SIG-M5 treated with dmso at 0.1 percent for 504 hours (cell line): ENCODE results near the gene E2F4.

Source experiments
- DNase-seq: peaks from one replicate; lab custom pipeline; 2025; ENCODE audit not compliant: unreplicated experiment; lab: John Stamatoyannopoulos, UW

Gene E2F4

DNA sequence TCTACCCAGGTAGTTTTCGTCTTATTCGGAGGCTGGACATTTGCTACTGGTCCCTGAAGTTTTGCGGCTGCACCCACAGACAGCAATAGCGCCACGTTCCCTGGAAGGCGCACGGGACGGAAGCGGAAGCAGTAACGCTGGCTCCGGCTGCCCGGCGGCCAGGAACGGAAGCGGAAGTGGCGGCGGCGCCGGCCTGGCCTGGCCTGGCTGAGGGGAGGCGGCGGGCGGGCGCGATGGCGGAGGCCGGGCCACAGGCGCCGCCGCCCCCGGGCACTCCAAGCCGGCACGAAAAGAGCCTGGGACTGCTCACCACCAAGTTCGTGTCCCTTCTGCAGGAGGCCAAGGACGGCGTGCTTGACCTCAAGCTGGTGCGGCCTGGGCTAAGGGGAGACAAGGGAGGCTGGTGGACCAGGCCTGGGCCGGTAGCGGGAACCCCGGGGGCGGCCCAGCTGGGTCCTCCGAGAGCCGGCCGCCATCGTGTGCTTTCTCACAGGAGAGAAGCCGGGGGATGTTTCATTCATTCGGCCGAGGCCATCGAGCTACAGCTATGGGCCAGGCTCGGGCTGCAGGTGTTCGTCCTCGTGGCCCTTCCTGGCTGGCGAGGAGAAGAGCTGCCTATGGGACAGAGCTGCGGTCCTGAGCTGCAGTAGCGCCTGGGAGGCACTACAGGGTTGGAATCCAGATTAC, at the start of gene E2F4:
E2F4 (plus strand) TSS at position 161 of the 687 bp plus-strand sequence; CDS start at position 234, 73 bp downstream.
- DNase-seq: peak; percentile 92

- DNase-seq: no peak
These were observed 49.6 kb upstream of the E2F4 start for GRCh38 chr16:67142342-67142741.

GRCh38 chr16:67144943-67145342, 47.0 kb upstream of the E2F4 start:
- DNase-seq: no peak

DNA sequence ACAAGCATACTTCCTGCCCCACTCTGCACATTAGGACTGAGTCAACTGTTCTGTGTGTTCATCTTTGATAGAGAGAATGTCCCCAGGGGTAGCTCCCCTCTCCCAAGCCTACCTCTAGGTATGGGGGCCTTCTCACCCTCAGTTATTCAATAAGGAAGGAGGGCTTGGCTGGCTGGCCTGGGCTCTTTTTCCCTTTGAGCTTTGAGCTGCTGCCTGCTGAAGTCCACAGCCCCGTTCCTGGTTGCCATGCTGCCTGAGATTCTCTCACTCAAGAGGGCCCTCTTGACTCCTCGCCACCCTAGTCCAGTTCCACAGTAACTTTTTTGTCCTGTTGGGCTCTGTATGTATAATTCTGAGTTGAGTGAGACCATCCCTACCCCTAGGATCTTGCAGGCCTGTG, 46.2 kb upstream of the E2F4 start:
- DNase-seq: no peak

- DNase-seq: no peak
These were observed 45.2 kb upstream of the E2F4 start for GRCh38 chr16:67146523-67147357.

DNA sequence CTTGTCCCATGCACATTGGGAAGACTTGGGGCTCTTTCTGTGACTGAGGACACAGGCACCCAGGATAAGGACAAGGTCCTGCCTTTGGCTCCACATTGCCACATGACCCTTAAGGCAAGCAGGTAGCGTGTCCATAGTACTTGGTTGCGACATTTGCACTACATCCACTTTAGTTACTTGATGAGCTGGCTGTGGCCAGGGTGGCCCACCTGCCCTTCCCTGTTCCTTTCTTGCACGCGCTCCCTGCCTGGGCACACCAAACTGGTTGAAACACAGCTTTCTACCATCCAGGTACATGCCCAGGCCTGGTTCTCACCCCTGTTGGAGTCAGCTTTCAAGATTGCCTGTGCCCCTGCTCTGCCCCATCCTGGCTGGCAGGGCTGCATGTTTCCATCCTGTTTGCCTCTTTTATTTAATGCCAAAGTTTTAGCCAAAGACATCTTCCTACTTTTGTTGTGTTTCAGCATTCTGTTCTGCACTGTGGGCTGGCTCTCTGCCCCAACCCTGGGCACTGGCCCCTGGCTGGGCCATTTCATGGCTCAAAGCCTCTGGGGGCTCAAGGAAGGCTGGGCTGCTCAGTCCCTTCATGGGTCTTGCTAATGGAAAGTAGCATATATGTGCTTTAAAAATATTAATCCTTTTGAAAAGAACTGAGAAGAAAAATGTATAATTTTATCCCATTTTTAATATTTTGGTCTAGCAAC, 44.4 kb upstream of the E2F4 start:
- no peak for DNase-seq

GRCh38 chr16:67148221-67148620, 43.7 kb upstream of the E2F4 start:
- no peak for DNase-seq

DNA sequence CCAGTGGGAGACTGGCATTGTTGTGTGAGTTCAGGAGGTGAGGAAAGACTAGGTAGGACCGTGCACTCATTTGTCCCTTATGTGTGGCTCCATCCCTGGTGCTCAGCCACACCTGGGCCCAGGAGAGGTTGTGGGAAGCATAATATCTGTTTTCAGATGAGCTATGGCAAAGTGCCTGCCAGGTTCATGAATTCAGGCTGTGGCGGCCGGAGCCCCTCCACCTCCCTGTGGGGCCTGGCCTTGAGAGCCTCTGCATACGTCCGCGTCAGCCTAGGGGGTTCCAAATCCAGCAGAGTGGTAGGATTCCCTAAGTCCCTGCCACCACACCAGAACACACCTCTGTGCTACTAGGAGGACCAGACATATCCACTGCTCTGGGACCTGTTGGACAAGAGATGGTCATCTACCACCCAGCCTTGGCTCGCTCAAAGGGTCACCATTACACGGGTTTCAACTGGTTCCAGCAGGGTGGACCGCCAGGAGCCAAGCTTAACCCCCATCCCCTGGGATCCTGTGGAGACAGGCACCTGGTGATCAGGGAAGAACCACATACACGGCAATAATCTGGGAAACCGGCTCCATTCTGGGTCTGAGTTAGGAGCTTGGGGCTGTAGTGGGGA, 43.2 kb upstream of the E2F4 start:
- DNase-seq: no peak

DNA sequence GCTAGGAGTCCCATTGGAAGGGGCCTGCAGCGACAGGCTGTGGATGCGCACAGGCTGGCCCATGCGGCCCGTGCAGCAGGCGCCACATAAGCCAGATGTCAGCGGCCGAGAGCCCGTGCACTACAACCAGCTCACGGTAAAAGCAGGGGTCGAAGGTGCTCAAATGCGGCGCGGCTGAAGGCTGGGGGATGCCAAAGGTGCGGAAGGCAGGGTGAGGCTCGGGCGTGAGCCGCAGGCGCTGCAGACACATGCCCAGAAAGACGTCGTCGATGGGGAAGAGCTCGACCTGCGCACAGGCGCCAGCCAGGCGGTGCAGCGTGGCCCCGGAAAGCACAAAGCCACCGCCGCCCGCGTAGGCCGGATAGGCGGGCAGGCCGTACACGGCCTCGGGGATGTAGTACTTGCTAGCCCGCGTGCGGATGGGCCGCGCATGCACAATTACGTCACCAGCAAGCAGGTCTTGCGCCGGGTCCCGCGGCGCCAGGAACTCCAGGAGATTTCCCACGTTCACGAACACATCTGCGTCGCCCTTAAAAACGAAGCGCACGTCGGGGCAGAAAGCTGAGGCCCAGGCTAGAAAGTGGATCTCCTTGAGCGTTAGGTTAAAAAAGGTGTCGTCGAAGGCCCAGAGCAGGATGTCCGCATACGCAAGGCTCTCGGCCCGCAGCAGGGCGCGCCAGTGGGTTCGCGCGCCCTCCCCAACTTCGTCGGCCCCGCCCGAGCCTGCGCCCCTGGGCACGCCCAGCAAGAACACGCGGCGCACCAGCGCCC, 42.5 kb upstream of the E2F4 start:
- DNase-seq: no peak

DNA sequence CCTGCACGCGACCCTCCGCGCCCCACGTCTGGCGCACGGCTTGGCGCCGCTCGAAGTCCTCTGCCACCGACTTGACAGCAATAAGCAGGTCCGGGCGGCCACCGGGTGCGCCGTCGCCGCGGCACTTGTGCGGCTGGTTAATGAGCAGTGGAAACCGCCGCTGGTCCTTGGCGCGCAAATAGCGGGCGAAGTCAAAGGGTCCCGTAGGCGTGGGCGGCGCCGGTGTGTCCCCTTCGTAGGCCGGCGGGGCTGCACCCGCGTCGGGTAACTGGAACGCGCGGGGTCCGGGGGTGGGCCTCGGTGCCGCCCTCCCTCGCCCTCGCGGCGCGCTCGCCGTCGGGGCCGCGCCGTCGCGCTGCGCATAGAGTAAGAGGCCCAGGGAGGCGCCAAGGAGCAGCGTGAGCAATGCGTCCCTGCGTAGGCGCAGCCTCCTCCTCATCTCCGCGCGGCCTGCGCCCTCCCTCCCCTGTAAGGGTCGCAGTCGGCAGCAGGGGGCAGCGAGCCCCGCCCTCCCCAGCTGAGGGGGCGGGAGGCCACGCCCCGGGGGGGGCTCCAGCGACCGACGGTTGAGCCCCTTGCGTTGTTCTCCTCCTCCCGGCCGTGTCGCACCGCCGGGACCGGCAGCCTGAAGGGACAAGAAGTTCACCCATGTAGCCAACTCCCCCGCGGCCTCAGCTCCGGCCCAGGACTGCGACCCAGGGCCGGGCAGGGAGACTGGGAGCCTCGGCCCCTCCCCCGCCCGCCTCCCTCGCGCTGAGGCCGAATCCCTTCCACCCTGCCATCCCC, 41.7 kb upstream of the E2F4 start:
- no peak for DNase-seq

DNA sequence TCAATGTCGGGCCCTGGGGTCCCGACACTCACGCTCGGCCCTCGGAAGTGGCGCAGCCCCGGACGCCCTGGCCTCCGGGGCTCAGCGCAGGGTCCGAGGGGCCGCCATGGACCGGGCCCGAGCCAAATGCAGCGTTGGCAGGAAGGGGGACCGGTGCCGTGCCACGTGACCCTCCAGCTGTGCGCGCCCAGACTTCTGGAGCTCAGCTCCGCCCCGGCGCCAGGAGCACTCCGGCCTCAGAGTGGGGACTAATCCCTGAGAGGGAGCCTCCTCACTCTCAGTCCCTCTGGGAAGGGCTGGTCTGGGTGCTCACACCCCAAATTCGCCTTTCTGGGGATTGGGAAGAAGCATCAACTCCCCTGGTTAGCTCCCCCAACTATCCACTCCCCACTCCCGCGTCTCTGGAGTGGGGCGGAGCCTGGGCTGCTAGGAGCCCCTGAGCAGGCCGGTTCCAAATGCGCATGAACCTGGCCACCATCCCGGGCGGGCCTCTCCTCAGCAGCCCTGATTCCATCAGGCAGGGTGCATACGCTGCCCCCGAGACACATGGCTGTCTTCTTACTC, 41.0 kb upstream of the E2F4 start, which contains the start of gene B3GNT9:
B3GNT9 (minus strand) TSS at position 166 of the 564 bp plus-strand sequence. CDS start 513 bp downstream, outside the sequence.
- DNase-seq: no peak

DNA sequence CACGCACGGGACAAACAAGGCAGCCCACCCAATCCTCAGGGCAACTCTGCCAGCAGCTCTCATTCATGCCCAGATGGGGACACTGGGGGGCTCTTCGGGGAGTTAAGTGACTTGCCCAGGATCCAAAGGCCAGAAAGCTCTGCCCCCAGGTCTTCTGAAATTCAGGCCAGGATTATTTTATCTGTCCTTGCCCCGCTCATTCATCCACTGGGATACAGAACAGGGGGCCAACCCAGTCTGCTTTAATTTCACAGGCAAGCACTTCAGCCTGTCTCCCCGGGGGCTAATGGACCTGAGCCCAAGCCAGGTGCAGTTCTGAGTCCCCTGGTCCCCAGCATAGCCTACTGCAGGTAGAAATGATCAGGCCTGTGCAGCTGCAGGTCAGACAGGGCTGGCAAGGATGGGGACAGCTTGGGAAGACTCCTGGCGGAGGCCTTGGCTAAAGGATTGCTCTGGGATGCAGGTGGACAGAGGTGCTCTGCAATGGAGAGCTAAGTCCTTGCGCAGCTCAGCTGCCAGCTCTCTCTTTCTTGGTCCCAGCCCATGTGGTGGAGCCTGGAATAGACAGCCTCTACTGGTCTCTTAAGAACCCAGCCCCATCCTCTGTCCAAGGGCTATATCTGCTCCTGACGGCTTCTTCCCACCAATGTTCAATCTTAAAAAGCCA, 40.4 kb upstream of the E2F4 start:
- DNase-seq: peak; percentile 17

- no peak for DNase-seq
These were observed 37.2 kb upstream of the E2F4 start for GRCh38 chr16:67154578-67155294.

DNA sequence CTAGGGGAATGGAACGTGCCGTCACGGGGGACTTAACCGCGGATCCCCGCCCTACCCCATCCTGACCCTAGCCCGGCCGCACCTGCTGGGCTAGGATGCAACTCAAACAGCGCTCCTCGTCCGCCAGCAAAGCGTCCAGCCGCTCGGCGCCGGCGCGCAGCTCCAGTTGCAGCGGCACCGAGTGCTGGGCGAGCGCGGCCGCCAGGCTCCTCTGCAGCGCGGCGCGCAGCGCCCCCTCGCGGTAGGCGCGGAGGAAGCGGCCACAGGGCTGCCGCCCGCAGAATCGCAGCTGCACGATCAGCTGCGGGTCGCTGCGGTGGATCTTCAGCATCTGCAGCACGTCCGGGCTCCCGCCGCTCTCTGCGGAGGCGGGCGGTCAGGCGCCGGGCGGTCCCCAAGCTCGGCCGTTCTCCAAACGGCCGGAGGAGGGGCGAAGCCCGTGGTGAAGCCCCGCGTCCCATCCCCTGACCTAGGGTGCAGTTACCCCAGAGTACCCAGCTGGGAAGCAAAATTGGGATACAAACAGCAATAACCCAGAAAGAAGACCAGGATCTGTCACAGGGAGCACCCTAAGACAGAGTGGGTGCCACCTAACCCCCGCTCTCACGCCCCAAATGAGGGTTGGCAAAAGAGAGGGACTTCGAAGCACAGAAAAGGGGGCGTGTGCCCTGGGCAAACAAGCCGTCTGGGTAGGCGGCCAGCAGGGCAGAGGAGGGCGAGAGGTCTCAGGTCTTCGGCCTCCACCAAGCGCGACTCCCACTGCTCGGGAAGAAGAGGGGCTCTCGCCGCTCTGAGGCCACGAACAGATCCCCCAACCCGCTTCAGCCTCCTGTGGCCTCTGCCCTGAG, 36.4 kb upstream of the E2F4 start:
- peak; percentile 19 for DNase-seq

GRCh38 chr16:67156143-67156844, 35.7 kb upstream of the E2F4 start:
- DNase-seq: no peak

- DNase-seq: no peak
These were observed 34.7 kb upstream of the E2F4 start for GRCh38 chr16:67157106-67157748.
